WTC11 (cell line): ENCODE results near the gene UVRAG. TPM values are rescaled to one million over a fixed set of nuclear protein-coding genes. Genes with fewer than 3 reads are reported as not detected.

ENCODE experiments used
- ATAC-seq: fragments of 200-7000 bp; cut with Tn5 transposase; 2 replicates; pipeline ENCODE4 v1.10.0; 2021; ENCODE audit warnings: mild to moderate bottlenecking, moderate library complexity
- CTCF ChIA-PET: fragments of 300-600 bp; sonication (Branson Sonifier 250); formaldehyde crosslinking; loops from one replicate; lab custom pipeline; 2021; ENCODE audit warnings: antibody characterized with exemption; lab: Charles Lee
- POLR2A ChIA-PET: fragments of 350-600 bp; sonication (Branson Sonifier 250); formaldehyde crosslinking; loops from one replicate; lab custom pipeline; 2021; ENCODE audit warnings: antibody characterized with exemption; lab: Charles Lee
- DNase-seq: peaks from one replicate; pipeline ENCODE4 v3.0.0; 2021; ENCODE audit warnings: low spot score
- H3K27ac Mint-ChIP-seq: 2 replicates; pipeline ENCODE4 v1.8.0; 2021; ENCODE audit warnings: mixed read lengths
- H3K27me3 Mint-ChIP-seq: 2 replicates; pipeline ENCODE4 v1.8.0; 2021; ENCODE audit warnings: low read depth, mild to moderate bottlenecking, moderate library complexity, mixed read lengths
- H3K36me3 Mint-ChIP-seq: 2 replicates; pipeline ENCODE4 v1.8.0; 2021; ENCODE audit warnings: mixed read lengths
- H3K4me1 Mint-ChIP-seq: 2 replicates; pipeline ENCODE4 v1.8.0; 2022; ENCODE audit warnings: mixed read lengths
- H3K4me3 Mint-ChIP-seq: 2 replicates; pipeline ENCODE4 v1.8.0; 2021; ENCODE audit warnings: mild to moderate bottlenecking, moderate library complexity, mixed read lengths
- H3K9me3 Mint-ChIP-seq: 2 replicates; pipeline ENCODE4 v1.8.0; 2021; ENCODE audit warnings: mixed read lengths
- ARID4B ChIP-seq: sonication (generic); formaldehyde crosslinking; IDR thresholded peaks from 2 replicates; pipeline ENCODE4 v1.8.0; 2023; ENCODE audit warnings: missing genetic modification reagents, mild to moderate bottlenecking, borderline replicate concordance
- ATF3 ChIP-seq: sonication (generic); formaldehyde crosslinking; conservative IDR thresholded peaks from 2 replicates; pipeline ENCODE4 v1.8.1; 2022; ENCODE audit warnings: mild to moderate bottlenecking, missing genetic modification reagents
- E2F1 ChIP-seq: sonication (generic); formaldehyde crosslinking; IDR thresholded peaks from 2 replicates; pipeline ENCODE4 v1.8.0; 2022; ENCODE audit warnings: mild to moderate bottlenecking, missing genetic modification reagents
- ELF4 ChIP-seq: sonication (generic); formaldehyde crosslinking; IDR thresholded peaks from 2 replicates; pipeline ENCODE4 v1.8.1; 2022; ENCODE audit warnings: low read depth, mild to moderate bottlenecking, moderate library complexity, missing genetic modification reagents
- ESRRA ChIP-seq: sonication (generic); formaldehyde crosslinking; IDR thresholded peaks from 2 replicates; pipeline ENCODE4 v1.8.1; 2022; ENCODE audit warnings: mild to moderate bottlenecking, missing genetic modification reagents, borderline replicate concordance
- GRHL2 ChIP-seq: fragments of 250-450 bp; sonication (Bioruptor Pico); IDR thresholded peaks from 2 replicates; pipeline ENCODE4 v1.8.0; 2022; ENCODE audit warnings: mild to moderate bottlenecking, moderate library complexity; ENCODE audit not compliant: insufficient replicate concordance, severe bottlenecking
- MXD4 ChIP-seq: fragments of 250-450 bp; sonication (Bioruptor Pico); IDR thresholded peaks from 2 replicates; pipeline ENCODE4 v1.8.0; 2021; ENCODE audit warnings: mild to moderate bottlenecking, moderate library complexity, borderline replicate concordance
- NR3C1 ChIP-seq: sonication (generic); formaldehyde crosslinking; conservative IDR thresholded peaks from 2 replicates; pipeline ENCODE4 v1.8.1; 2023; ENCODE audit warnings: low read depth, mild to moderate bottlenecking, missing genetic modification reagents
- PRDM15 ChIP-seq: sonication (generic); formaldehyde crosslinking; IDR thresholded peaks from 2 replicates; pipeline ENCODE4 v1.8.0; 2022; ENCODE audit warnings: missing genetic modification reagents
- RORB ChIP-seq: fragments of 250-450 bp; sonication (Bioruptor Pico); IDR thresholded peaks from 2 replicates; pipeline ENCODE4 v1.9.0; 2021; ENCODE audit warnings: mild to moderate bottlenecking
- SOX15 ChIP-seq: fragments of 250-450 bp; sonication (Bioruptor Pico); IDR thresholded peaks from 2 replicates; pipeline ENCODE4 v1.9.0; 2021; ENCODE audit warnings: mild to moderate bottlenecking
- SP1 ChIP-seq: sonication (generic); formaldehyde crosslinking; conservative IDR thresholded peaks from 2 replicates; pipeline ENCODE4 v1.8.1; 2022; ENCODE audit warnings: missing genetic modification reagents
- TCF7 ChIP-seq: sonication (generic); formaldehyde crosslinking; IDR thresholded peaks from 2 replicates; pipeline ENCODE4 v1.8.0; 2022; ENCODE audit warnings: mild to moderate bottlenecking, low read depth, missing genetic modification reagents, moderate library complexity
- TEAD1 ChIP-seq: sonication (generic); formaldehyde crosslinking; IDR thresholded peaks from 2 replicates; pipeline ENCODE4 v1.8.0; 2022; ENCODE audit warnings: mild to moderate bottlenecking, missing genetic modification reagents
- ZBTB21 ChIP-seq: sonication (generic); formaldehyde crosslinking; IDR thresholded peaks from 2 replicates; pipeline ENCODE4 v1.8.1; 2023; ENCODE audit warnings: mild to moderate bottlenecking, missing genetic modification reagents, borderline replicate concordance
- ZNF138 ChIP-seq: sonication (generic); formaldehyde crosslinking; conservative IDR thresholded peaks from 2 replicates; pipeline ENCODE4 v1.8.1; 2022; ENCODE audit warnings: mild to moderate bottlenecking, moderate library complexity, missing genetic modification reagents
- ZNF671 ChIP-seq: fragments of 250-450 bp; sonication (Bioruptor Pico); IDR thresholded peaks from 2 replicates; pipeline ENCODE4 v1.8.0; 2021; ENCODE audit warnings: mild to moderate bottlenecking
- total RNA-seq: library from RNA; stranded (reverse); gene quantifications from 3 replicates; pipeline ENCODE4 v1.2.3, GENCODE V29; 2021
- TF ChIP-seq, protein P1 (sequence below): sonication (generic); formaldehyde crosslinking; IDR thresholded peaks from 2 replicates; pipeline ENCODE4 v1.8.1; 2023; ENCODE audit warnings: mild to moderate bottlenecking, moderate library complexity, missing genetic modification reagents
- TF ChIP-seq, protein P2 (sequence below): fragments of 250-450 bp; sonication (Bioruptor Pico); IDR thresholded peaks from 2 replicates; pipeline ENCODE4 v1.8.0; 2021; ENCODE audit warnings: mild to moderate bottlenecking

UVRAG gene
- total RNA-seq, 1 experiment from 2014 or later: 14.5 TPM

DNA sequence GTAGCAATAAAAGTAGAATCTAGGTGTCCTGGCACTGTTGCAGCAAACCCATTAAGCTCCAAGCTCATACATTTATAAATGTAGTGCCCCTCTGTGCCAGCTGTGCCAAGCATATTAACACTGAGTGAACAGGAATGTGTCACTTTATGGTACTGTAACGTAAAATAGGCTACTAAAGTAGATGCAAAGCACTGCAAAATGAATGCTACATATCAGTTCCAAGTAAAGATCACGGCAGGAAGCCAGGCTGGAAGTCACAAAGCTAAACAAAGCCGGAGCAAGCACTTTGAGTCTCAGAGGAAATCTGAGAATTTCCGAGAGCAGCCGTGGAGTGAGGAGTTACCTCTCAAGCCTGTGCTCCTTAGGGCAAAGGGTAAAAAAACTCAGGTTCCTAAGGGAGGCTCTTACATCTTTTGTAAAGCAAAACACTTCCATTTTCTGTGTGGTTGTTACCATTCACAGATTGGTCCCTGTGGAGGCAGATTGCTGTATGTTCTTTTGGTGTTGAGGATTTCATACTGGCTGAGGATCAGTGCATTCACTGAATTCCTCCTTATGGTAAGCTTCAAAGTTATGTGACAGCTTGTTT lies 305.6 kb downstream of the UVRAG start (continued):
- TF ChIP-seq PRDM15: no peak
- TF ChIP-seq RORB (CRISPR knock-in tag): no peak
- no peak for TF ChIP-seq ARID4B
- TF ChIP-seq SOX15: no peak
- no peak for TF ChIP-seq ATF3 (CRISPR knock-in tag)
- TF ChIP-seq ZNF138: no peak
- no peak for TF ChIP-seq ELF4 (CRISPR knock-in tag)
- TF ChIP-seq SP1 (CRISPR knock-in tag): no peak

DNA sequence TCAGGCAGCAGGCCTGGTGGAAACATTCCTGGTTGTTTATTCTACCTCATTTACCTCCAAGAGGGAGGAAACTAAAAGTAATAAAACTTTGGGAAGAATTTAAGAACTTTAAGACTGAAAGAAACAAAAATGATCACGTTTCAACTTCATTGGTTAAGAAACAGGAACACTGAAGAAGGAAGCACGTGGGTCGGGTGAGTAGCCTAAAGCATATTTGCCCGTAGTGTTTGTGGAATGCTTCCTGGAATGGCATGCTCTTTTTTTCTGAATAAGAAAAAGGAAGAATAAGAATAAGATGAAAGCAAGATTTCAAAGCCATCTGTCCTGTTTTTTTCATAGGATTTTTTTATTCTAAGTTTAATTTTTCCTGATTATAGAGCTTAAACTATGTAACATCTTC lies 308.2 kb downstream of the UVRAG start:
- Mint-ChIP-seq H3K36me3 (0 out of 2 replicates have a peak, but pooled peaks cover 5% of the 10 kb centered on the region), H3K27me3 (no peaks in the 10 kb centered on the region), H3K4me1 (peaks cover 7% of the 10 kb centered on the region), H3K9me3 (no peaks in the 10 kb centered on the region), H3K27ac (no peak overlapping the region), H3K4me3 (no peak overlapping the region)
- TF ChIP-seq ESRRA (CRISPR knock-in tag) (no peak), ZNF671 (no peak), E2F1 (CRISPR knock-in tag) (no peak), ZBTB21 (no peak), TEAD1 (CRISPR knock-in tag) (no peak), MXD4 (no peak), TCF7 (CRISPR knock-in tag) (no peak), NR3C1 (CRISPR knock-in tag) (no peak), GRHL2 (CRISPR knock-in tag) (no peak)
- TF ChIP-seq, protein P1, sequence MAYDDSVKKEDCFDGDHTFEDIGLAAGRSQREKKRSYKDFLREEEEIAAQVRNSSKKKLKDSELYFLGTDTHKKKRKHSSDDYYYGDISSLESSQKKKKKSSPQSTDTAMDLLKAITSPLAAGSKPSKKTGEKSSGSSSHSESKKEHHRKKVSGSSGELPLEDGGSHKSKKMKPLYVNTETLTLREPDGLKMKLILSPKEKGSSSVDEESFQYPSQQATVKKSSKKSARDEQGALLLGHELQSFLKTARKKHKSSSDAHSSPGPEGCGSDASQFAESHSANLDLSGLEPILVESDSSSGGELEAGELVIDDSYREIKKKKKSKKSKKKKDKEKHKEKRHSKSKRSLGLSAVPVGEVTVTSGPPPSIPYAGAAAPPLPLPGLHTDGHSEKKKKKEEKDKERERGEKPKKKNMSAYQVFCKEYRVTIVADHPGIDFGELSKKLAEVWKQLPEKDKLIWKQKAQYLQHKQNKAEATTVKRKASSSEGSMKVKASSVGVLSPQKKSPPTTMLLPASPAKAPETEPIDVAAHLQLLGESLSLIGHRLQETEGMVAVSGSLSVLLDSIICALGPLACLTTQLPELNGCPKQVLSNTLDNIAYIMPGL (CRISPR knock-in tag): no peak
- TF ChIP-seq, protein P2, sequence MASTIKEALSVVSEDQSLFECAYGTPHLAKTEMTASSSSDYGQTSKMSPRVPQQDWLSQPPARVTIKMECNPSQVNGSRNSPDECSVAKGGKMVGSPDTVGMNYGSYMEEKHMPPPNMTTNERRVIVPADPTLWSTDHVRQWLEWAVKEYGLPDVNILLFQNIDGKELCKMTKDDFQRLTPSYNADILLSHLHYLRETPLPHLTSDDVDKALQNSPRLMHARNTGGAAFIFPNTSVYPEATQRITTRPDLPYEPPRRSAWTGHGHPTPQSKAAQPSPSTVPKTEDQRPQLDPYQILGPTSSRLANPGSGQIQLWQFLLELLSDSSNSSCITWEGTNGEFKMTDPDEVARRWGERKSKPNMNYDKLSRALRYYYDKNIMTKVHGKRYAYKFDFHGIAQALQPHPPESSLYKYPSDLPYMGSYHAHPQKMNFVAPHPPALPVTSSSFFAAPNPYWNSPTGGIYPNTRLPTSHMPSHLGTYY (CRISPR knock-in tag): no peak
- CTCF ChIA-PET: interaction anchor here (0.9 kb wide), 1 partner anchor 29 kb away, joined by 3 read pairs; no protein-coding TSS in a partner anchor
- ATAC-seq (no peak), DNase-seq (no peak)
- POLR2A ChIA-PET: no interaction called here
